ENCODE measurements around the gene ADD2.

- no peak for TF ChIP-seq POLR2A (IDR thresholded peaks at IDR 0.05; ENCODE audit: low read length)
- no peak for TF ChIP-seq GATA1 (IDR thresholded peaks at IDR 0.05; ENCODE audit: low read depth, low read length)
Observed at GRCh38 chr2:70733646-70734180, 34.3 kb downstream of the ADD2 start.

Data from erythroblast (primary cell).